ENCODE measurements around the gene PLN.

- no peak for TF ChIP-seq CTCF (optimal IDR thresholded peaks at IDR 0.05 in 1 of 3, IDR thresholded peaks at IDR 0.05 in 1 of 3, conservative IDR thresholded peaks at IDR 0.05 in 1 of 3; ENCODE audit: extremely low read depth in 1 of 3, insufficient read depth in 2 of 3, low read length in 3 of 3)
- no peak for TF ChIP-seq EZH2 (IDR thresholded peaks at IDR 0.05; ENCODE audit: low read length)
These were observed 47.7 kb upstream of the PLN start for GRCh38 chr6:118500130-118501015.
